Measurements from ENCODE around the gene LONP2.

The LONP2 gene

GRCh38 chr16:48244080-48244862, at the start of gene LONP2:
Gene LONP2 (plus strand): TSS chr16:48244300. CDS start chr16:48244389, 89 bp downstream.
- peak; percentile 62 to 73 for DNase-seq

DNA sequence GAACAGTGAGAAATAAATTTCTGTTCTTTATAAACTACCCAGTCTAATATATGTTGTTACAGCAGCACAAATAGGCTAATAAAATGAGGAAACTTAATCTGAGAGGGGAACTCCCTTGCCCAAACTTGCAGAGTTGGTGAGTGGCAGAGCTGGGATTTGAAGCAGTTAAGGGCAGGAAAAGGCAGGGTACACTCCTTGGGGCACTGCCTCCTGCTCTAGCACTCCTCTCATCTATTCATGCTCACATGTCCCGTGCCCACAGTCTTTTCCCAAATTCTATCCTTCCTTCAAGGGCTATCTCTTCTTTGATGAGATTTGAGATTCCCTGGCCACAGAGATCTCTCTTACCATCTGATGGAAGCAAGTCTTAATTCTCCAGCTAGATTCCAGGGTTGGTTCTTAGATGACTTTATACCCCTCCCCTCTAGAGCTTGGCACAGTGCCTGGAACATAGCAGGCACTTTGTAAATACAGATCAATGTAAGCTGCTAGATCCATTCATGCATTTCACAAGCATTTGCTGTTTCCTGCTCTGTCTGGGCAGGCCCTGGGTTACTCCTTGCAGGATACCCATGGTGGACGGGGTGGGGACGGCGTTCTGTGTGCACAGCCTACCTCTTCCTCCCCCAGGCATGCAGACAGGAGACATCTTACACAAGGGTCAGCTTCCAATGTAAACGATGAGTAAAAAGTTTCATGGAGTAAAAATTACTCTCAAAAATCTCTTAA, 49.1 kb upstream of the LONP2 start:
- no peak for DNase-seq

- DNase-seq: no peak
Measured at GRCh38 chr16:48197294-48197693, 46.8 kb upstream of the LONP2 start.

DNA sequence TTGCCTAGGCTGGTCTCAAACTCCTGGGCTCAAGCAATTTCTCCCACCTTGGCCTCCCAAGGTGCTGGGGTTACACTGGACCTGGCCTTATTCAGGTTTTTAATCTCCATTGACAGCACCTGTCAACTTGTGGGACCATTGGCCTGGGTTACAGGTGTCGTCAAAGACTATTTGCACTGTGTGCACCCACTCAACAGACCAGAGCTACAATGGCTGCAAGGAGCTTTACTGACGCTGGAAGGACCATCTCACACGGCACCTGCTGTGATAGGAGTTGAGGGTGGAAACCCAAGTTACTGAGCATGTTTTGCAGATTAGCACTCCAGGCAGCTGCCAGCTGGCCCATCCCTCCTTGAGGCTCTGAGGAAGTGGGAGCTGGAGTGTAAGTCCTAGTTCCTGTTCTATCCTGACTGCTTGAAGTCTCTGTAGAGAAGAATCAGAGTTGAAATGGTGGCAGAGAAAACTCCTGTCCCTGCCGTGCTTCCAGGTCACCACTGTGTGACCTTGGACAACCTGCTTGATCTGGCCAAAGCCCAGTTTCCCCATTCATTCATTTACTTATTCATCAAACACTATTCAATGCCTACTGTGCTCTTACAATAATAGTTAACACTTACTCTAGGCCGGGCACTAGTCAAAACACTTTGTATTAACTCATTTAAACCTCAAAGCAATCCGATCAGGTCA, 42.4 kb upstream of the LONP2 start:
- DNase-seq: no peak

DNA sequence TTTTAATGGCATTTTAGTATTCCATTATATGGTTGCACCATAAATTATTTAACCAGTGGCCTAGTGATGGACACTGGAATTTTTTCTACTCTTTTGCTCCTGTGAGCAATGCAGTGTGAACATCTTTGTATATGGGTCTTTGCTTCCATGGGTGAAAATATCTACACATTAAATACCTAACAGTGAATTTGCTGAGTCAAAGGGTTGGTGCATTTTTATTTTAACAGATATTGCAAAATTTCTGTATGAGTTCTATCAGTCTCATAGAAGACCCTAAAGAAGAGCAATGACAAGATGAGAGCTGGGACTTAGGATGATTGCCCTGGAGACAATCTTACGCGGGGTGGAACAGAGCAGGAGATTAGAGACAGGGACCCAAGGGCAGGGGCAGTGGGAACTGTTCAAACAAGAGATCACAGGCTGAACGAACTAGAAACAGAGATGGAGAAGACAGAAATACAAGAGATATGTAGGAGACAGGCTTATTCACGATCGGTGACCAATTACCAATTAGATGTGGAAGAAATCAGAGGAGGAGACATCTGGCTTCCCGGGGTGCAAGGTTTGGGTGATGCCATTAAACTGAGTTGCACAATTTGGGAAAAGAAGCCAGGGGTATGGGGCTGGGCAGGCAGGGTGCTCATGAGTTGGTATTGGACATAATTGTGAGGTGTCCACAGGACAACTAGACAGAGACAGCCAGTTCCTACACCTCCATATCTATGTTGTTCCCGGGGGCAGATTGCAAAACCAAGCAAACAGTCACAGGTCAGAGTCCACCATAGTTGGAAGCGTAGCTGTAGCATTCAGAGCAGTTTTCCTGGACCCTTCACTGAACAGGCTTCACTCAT, 39.9 kb upstream of the LONP2 start:
- DNase-seq: no peak

- DNase-seq: no peak
Measured at GRCh38 chr16:48204825-48205151, 39.3 kb upstream of the LONP2 start.

DNA sequence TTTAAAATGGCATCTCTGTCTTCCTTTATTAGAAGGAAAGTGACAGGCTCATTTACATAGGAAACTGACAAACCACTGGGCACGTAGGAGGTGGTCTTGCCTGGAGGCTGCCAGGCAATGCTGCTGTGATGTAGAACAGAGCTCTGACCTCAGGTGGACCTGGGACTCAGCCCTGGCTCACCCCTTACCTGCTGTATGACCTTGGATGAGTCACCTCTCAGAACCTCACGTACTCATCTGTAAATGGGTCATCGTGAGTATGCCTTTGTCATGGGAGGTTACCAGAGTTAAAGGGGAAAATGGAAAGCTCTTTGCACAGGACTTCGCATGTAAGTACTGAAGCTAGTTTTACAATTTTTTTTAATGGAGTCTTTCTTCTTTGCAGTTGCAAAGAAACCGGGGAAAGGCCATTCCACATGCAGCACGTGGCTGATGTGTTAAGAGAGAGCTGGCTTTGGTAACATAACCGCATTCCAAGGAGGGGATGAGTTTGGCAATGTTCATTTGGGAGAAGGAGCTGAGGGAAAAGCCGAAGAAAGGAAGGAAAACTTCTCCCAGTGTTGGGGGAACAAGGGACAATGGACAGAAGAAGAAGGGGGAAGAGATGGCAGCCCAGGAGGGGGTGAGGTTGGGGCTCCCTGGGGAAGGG, 37.4 kb upstream of the LONP2 start:
- DNase-seq: no peak

GRCh38 chr16:48210747-48211146, 33.4 kb upstream of the LONP2 start:
- no peak for DNase-seq

GRCh38 chr16:48212033-48212432, 32.1 kb upstream of the LONP2 start:
- no peak for DNase-seq

GRCh38 chr16:48215738-48216137, 28.4 kb upstream of the LONP2 start:
- no peak for DNase-seq

DNA sequence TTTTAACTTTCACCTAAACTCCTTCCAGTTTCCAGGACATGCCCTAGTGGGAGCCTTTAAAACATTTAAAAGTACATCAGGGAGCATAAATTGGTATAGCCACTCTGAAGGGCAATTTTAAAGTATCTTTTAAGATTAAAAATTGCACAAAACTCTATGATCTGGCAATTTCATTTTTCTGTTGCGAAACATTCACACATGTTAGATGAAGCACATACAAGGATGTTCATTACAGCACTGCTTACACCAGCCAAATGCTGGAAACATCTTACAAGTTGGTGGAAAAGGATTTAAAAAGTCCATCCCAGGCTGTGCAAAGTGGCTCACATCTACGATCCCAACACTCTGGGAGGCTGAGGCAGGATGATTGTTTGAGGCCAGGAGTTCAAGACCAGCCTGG, 26.4 kb upstream of the LONP2 start:
- DNase-seq: no peak

- DNase-seq: no peak
Measured at GRCh38 chr16:48218473-48218872, 25.6 kb upstream of the LONP2 start.

GRCh38 chr16:48220891-48221290, 23.2 kb upstream of the LONP2 start:
- DNase-seq: no peak

DNA sequence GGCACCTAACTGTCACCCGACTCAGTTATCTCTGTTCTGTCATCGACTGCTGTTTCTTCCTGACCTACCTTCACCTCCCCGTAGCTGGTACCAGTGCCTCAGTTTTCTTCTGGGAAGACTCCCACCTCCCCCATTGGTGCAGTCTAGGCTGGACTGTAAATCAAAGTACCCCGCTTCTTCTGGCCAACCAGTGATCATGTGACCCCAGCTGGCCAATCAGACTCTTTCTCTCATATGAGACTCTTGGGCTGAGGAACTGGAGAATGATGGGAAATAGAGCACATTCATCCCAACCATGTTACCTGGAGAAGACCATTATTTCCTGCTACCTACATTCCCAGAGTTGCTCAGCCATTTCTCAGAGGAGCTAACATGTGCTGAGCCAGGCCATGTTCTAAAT, 20.6 kb upstream of the LONP2 start:
- DNase-seq: no peak

GRCh38 chr16:48225456-48225855, 18.6 kb upstream of the LONP2 start:
- no peak for DNase-seq

DNA sequence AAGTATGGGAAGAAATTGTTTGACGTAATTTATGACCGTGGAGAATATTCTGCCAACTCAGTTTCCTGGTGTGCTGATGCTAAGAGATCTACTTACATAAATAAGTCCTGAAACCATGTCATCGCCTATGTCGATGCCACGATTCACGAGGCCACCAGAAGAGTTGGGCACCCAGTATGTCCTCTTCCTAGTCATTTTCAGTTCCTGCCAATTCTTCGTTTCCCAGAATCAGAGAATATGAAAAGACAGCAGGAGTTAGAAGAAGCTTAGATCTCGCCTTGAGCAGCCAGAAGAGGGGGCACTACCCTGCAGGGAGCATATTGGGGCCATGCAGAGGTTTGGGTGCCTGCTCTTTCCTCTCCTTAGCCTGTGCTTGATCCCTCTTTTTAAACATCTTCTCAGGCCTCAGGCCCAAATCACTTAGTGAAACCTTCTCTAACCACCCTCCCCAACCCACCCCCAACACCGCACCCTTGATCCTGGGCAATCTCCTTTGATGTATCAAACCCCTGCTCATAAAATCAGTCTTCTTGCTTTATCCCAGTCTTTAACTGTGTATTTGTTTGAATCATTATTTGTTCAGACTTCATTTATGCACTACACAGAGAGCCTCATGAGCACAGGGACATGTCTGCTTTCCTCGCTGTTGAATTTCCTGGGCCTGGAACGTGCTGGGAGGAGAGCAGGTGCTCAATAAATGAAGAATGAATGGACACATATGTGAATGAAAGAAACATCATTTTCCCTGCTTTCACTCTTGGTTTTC, 12.2 kb upstream of the LONP2 start:
- DNase-seq: peak in 1 of 2 donors; percentile 57

- DNase-seq: no peak
Measured at GRCh38 chr16:48232493-48233040, 11.5 kb upstream of the LONP2 start.

- no peak for DNase-seq
Measured at GRCh38 chr16:48234630-48235029, 9.5 kb upstream of the LONP2 start.

GRCh38 chr16:48235058-48235555, 9.0 kb upstream of the LONP2 start:
- DNase-seq: no peak

- no peak for DNase-seq
Measured at GRCh38 chr16:48235556-48236136, 8.5 kb upstream of the LONP2 start.

GRCh38 chr16:48236286-48236685, 7.8 kb upstream of the LONP2 start:
- DNase-seq: no peak
